Keratinocyte (primary cell): ENCODE results near the gene MGLL. TPM values are rescaled to one million over a fixed set of nuclear protein-coding genes. Genes with fewer than 3 reads are reported as not detected.
"Not testable (repeated sequence)": the region's sequence is repeated elsewhere in the genome, so short reads cannot be mapped to it uniquely, and the experiment has no call there.

Experiments
- DNase-seq: peaks from one replicate; pipeline ENCODE4 v3.0.0-alpha.2; 2011; ENCODE audit warnings: low read depth, missing footprints, low spot score
- FAIRE-seq: peaks from 2 replicates; lab custom pipeline; 2011; peaks lifted over from hg19 to GRCh38; lab: Jason Lieb, UNC
- H2AFZ ChIP-seq: 2 replicates; pipeline ENCODE4 v1.6.0; 2012; ENCODE audit warnings: low read length, control low read depth, inconsistent platforms; ENCODE audit not compliant: control insufficient read depth
- H3K27ac ChIP-seq: 2 replicates; pipeline ENCODE4 v1.5.1; 2011; ENCODE audit warnings: low read length; ENCODE audit not compliant: control insufficient read depth, insufficient read depth
- H3K27me3 ChIP-seq: 3 replicates; pipeline ENCODE4 v1.6.0; 2011; ENCODE audit warnings: low read length; ENCODE audit not compliant: control insufficient read depth, insufficient read depth; ENCODE audit errors: extremely low read depth
- H3K36me3 ChIP-seq, 2 experiments: 2 replicates in 1 of 2; 3 replicates in 1 of 2; pipeline ENCODE4 v1.5.1; 2011; ENCODE audit warnings: low read length in 2 of 2, mild to moderate bottlenecking in 1 of 2; ENCODE audit not compliant: control insufficient read depth in 2 of 2, insufficient read depth in 2 of 2; ENCODE audit errors: extremely low read depth in 1 of 2
- H3K4me1 ChIP-seq: 3 replicates; pipeline ENCODE4 v1.5.1; 2011; ENCODE audit warnings: low read length; ENCODE audit not compliant: control insufficient read depth, insufficient read depth; ENCODE audit errors: extremely low read depth
- H3K4me2 ChIP-seq: 3 replicates; pipeline ENCODE4 v1.6.0; 2011; ENCODE audit warnings: low read depth, low read length; ENCODE audit not compliant: control insufficient read depth, insufficient read depth; ENCODE audit errors: extremely low read depth
- H3K4me3 ChIP-seq, 3 experiments: fragments of 200-600 bp in 1 of 3; sonication (generic) in 1 of 3; 2 replicates in 2 of 3; 3 replicates in 1 of 3; pipeline ENCODE4 v1.5.1; 2011 to 2016; ENCODE audit warnings: low read length in 3 of 3, mild to moderate bottlenecking in 3 of 3, control low read depth in 2 of 3, inconsistent platforms in 1 of 3, low read depth in 1 of 3, mixed read lengths in 1 of 3, mixed run types in 1 of 3, moderate library complexity in 1 of 3; ENCODE audit not compliant: control insufficient read depth in 2 of 3, insufficient read depth in 2 of 3; ENCODE audit errors: extremely low read depth in 1 of 3
- H3K79me2 ChIP-seq: 2 replicates; pipeline ENCODE4 v1.6.0; 2012; ENCODE audit warnings: low read length; ENCODE audit not compliant: control insufficient read depth, insufficient read depth
- H3K9ac ChIP-seq: 3 replicates; pipeline ENCODE4 v1.6.0; 2011; ENCODE audit warnings: low read length; ENCODE audit not compliant: control insufficient read depth, insufficient read depth; ENCODE audit errors: extremely low read depth
- H3K9me1 ChIP-seq: 3 replicates; pipeline ENCODE4 v1.6.0; 2011; ENCODE audit warnings: low read length; ENCODE audit not compliant: control insufficient read depth, insufficient read depth; ENCODE audit errors: extremely low read depth
- H3K9me3 ChIP-seq: 2 replicates; pipeline ENCODE4 v1.5.1; 2012; ENCODE audit warnings: low read depth, low read length; ENCODE audit not compliant: control insufficient read depth
- H4K20me1 ChIP-seq: 3 replicates; pipeline ENCODE4 v1.6.0; 2011; ENCODE audit warnings: low read length; ENCODE audit not compliant: control insufficient read depth, insufficient read depth; ENCODE audit errors: extremely low read depth
- CTCF ChIP-seq, 3 experiments: IDR thresholded peaks in 1 of 3; conservative IDR thresholded peaks in 1 of 3; optimal IDR thresholded peaks in 1 of 3; 2 replicates in 2 of 3; 3 replicates in 1 of 3; pipeline versions ENCODE3 to v1.5.1; 2011; ENCODE audit warnings: low read length in 3 of 3, mild to moderate bottlenecking in 3 of 3, moderate library complexity in 2 of 3, control low read depth in 1 of 3, inconsistent platforms in 1 of 3; ENCODE audit not compliant: insufficient read depth in 2 of 3; ENCODE audit errors: extremely low read depth in 1 of 3
- EZH2 ChIP-seq: IDR thresholded peaks from one replicate; pipeline ENCODE4 v1.6.1; 2012; ENCODE audit warnings: inconsistent platforms, mild to moderate bottlenecking, low read length, moderate library complexity
- dilution Hi-C: fragments of 300-500 bp; cut with MboI; formaldehyde crosslinking; loops from one replicate; pipeline ENCODE4 v1.7.0; 2020; ENCODE audit warnings: low sequenced_read_pairs; ENCODE audit not compliant: extremely low pct_ligation_motif_present
- polyA plus RNA-seq, 5 experiments: library from polyadenylated mRNA; depleted of rRNA in 3 of 5; stranded (reverse) in 3 of 5; stranded (forward) in 1 of 5; unstranded in 1 of 5; fragments of >200 nt; gene quantifications; 1 replicate in 1 of 5; 2 replicates in 3 of 5; 3 replicates in 1 of 5; pipeline versions ENCODE4 v1.2.1 to v1.2.3, GENCODE V29; 2011 to 2012; ENCODE audit warnings: missing spikeins in 2 of 5, low read depth in 1 of 5, low replicate concordance in 1 of 5

Gene MGLL
- polyA plus RNA-seq, 1 donor (not counting 4 experiments of a cell fraction or from before 2014, with no cell fraction given), result 17.8 TPM

DNA sequence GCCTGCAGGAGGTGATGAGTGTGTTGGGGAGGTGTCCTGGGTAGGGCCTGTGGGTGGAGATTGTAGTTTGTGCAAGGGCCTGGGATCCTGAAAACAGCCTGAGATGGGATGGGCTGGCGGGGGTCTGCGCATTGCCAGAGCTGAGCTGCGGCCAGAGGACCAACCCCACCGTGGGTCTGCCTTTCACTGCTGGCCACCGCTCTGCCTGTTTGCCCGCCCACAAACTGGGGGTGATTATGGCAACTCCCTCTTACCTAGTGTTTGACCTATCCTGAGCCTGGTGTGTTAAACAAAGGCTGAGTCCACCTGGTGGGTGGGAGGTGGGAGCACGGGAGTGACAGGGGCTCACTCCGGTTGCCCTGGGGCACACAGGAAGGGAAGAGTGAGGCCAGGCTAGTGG, 139.8 kb downstream of the MGLL start:
- Histone ChIP-seq H3K36me3 (peaks cover 0 to 1% of the 10 kb centered on the region in 2 experiments), H3K27ac (no peak overlapping the region), H3K4me2 (no peak overlapping the region), H3K9ac (no peak overlapping the region), H3K79me2 (no peaks in the 10 kb centered on the region), H3K9me3 (no peaks in the 10 kb centered on the region), H3K27me3 (no peaks in the 10 kb centered on the region), H3K4me3 (no peak overlapping the region), H4K20me1 (no peaks in the 10 kb centered on the region), H3K4me1 (peaks cover 14% of the 10 kb centered on the region), H2AFZ (no peak overlapping the region), H3K9me1 (no peaks in the 10 kb centered on the region)
- TF ChIP-seq EZH2, result no peak
- TF ChIP-seq CTCF (optimal IDR thresholded peaks at IDR 0.05 in 1 of 3, IDR thresholded peaks at IDR 0.05 in 1 of 3, conservative IDR thresholded peaks at IDR 0.05 in 1 of 3; ENCODE audit: extremely low read depth in 1 of 3, insufficient read depth in 2 of 3, low read length in 3 of 3), result no peak
- FAIRE-seq (no peak), DNase-seq (no peak)
- dilution Hi-C loops, result no loop called here

DNA sequence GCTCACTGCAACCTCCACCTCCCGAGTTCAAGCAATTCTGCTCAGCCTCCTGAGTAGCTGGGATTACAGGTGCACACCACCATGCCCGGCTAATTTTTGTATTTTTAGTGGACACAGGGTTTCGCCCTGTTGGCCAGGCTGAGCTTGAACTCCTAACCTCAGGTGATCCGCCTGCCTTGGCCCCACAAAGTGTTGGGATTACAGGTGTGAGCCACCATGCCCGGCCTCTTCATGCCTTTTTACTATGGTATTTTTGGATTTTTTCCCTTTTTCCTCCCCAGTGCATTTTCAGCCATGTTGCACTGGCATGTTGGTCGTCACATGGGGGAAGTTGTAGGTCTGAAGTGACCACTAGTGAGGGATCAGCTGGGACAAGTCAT, 140.2 kb downstream of the MGLL start:
- H3K4me2 ChIP-seq, dilution Hi-C loops, H3K27me3 ChIP-seq, H3K9me1 ChIP-seq, H3K9me3 ChIP-seq, H3K27ac ChIP-seq, DNase-seq, H3K36me3 ChIP-seq, H3K4me3 ChIP-seq, H4K20me1 ChIP-seq, H2AFZ ChIP-seq, H3K9ac ChIP-seq, FAIRE-seq, H3K79me2 ChIP-seq: not testable (repeated sequence)
- H3K4me1 ChIP-seq, result peaks cover 15% of the 10 kb centered on the region

DNA sequence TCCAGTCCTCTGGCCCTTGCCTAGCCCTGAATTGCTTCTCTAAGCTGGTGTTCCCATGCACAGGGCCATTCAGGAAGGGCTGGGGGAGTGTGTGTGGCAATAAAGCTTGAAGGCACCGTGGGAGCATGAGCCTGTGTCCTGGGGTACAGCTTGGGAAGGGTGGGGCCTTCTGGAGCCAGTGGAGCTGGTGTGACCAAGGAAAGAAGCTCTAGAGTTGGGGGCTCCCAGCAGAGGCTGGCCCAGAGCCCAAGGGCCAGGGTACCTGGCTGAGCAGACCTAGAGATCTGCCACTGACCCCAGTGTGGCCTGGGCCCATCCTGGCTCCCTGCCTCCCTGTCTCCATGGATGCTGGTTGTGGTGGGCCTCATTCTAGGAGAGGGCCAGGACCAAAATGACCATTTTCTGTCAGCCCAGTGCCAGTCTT, 141.5 kb downstream of the MGLL start:
- no peaks in the 10 kb centered on the region for H3K9me1 ChIP-seq
- DNase-seq (no peak), FAIRE-seq (no peak)
- no peak overlapping the region for H3K4me2 ChIP-seq
- no peak overlapping the region for H3K4me3 ChIP-seq
- H4K20me1 ChIP-seq, result no peaks in the 10 kb centered on the region
- no peak overlapping the region for H3K9ac ChIP-seq
- no peaks in the 10 kb centered on the region for H3K79me2 ChIP-seq
- H3K27me3 ChIP-seq, result no peaks in the 10 kb centered on the region
- H3K27ac ChIP-seq, result no peak overlapping the region
- H3K36me3 ChIP-seq, result peaks cover 1 to 6% of the 10 kb centered on the region in 2 experiments
- dilution Hi-C loops, result no loop called here
- TF ChIP-seq EZH2 (no peak), CTCF (optimal IDR thresholded peaks at IDR 0.05 in 1 of 3, IDR thresholded peaks at IDR 0.05 in 1 of 3, conservative IDR thresholded peaks at IDR 0.05 in 1 of 3; ENCODE audit: extremely low read depth in 1 of 3, insufficient read depth in 2 of 3, low read length in 3 of 3) (no peak)
- H3K4me1 ChIP-seq, result peaks cover 26% of the 10 kb centered on the region
- H2AFZ ChIP-seq, result no peak overlapping the region
- no peaks in the 10 kb centered on the region for H3K9me3 ChIP-seq
